Astrocyte of the spinal cord (primary cell): Measurements from ENCODE around the gene LDAH.

ENCODE experiments used
- DNase-seq: peaks from one replicate; pipeline ENCODE4 v3.0.0; 2011; ENCODE audit warnings: low read depth, low spot score
- H3K4me3 ChIP-seq: 2 replicates; pipeline ENCODE4 v1.5.1; 2011; ENCODE audit warnings: low read depth, mild to moderate bottlenecking, low read length, moderate library complexity
- in situ Hi-C: cut with HindIII; loops from 2 replicates; pipeline ENCODE4 v1.10.0; 2017; ENCODE audit warnings: low sequenced_read_pairs
- TF ChIP-seq, protein P1 (sequence below): IDR thresholded peaks from 2 replicates; pipeline ENCODE4 v1.5.1; 2012; ENCODE audit warnings: low read depth, mild to moderate bottlenecking, low read length, inconsistent platforms

Gene LDAH

DNA sequence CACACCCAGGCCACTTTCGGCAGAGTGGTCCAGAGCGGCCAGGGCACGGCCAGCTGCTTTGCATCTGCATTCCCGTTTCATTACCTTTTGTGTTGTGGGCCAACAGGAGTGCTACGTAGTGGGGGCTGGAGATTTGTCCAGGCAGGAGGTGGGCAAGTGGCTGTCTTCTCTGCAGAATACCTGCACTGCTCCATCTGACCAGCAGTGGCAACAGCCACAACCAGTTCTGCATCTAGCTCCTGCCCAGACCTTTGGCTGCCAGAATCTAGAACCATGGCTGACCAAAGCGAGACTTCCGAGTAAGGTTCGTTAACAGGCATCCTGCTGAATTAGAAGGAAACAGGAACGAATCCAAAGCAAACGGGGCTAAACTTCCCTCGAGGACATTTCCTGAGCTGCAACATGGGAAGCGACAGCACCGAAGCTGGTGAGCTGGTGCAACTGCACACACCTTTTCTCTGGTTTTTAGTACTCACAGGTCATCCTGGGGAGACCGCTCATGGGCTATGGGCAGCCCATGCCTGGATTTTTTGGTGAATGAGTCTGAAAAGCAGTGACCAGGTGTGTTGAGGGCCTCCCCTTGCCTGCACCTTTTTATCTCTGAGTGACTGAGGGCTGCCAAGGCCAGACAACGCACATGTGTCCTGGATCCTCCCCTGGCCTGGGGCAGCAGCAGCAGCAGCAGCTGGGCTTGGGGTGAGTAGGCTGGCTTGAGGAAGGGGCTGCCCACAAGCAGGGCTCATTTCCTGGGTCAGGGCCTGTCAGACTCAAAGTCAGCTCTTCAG is 145.4 kb downstream of the LDAH start:
- no peak for DNase-seq
- TF ChIP-seq, protein P1, sequence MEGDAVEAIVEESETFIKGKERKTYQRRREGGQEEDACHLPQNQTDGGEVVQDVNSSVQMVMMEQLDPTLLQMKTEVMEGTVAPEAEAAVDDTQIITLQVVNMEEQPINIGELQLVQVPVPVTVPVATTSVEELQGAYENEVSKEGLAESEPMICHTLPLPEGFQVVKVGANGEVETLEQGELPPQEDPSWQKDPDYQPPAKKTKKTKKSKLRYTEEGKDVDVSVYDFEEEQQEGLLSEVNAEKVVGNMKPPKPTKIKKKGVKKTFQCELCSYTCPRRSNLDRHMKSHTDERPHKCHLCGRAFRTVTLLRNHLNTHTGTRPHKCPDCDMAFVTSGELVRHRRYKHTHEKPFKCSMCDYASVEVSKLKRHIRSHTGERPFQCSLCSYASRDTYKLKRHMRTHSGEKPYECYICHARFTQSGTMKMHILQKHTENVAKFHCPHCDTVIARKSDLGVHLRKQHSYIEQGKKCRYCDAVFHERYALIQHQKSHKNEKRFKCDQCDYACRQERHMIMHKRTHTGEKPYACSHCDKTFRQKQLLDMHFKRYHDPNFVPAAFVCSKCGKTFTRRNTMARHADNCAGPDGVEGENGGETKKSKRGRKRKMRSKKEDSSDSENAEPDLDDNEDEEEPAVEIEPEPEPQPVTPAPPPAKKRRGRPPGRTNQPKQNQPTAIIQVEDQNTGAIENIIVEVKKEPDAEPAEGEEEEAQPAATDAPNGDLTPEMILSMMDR, result peak; percentile 5
- H3K4me3 ChIP-seq, result no peak overlapping the region
- in situ Hi-C loops, result no loop called here

DNA sequence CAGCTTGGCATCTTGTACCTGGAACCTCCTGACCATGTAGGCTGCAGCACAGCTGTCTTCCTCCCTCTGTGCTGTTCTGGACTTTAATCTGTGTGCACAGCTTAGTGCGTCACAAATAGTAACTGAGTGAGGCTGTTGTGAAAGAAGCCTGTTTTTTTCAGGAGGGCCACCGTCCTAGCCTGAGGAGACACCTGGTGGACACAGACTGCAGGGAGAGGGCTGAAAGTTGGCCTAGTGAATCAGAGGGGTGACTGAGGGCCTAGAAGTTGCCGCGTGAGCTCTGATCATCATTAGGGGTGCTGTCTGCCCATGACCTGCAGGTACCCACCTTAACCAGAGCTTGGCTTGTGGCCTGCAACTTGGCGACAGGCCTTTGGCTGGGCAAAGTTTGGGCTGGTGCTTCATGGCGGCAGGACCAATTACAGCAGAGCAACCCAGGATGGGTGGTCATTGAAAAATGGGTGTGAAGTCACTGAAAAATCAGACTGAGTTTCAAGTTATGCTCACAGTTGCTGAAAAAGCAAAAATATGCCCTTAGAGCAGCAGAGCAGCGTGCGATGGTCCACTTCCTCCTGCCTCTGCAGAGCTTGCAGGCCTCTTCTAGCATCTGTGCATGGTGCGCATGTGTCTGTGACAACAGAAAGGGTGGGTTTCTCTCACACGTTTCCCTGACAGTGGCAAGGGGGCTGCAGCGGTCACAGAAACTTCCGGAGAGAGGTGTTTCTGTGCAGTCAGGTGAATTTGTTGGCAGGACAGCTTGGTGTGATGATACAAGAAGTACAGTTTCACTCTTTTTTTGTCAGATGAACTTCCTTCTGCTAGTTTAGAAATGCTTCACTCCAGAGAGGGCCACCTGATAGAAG is 146.3 kb downstream of the LDAH start:
- in situ Hi-C loops, result no loop called here

DNA sequence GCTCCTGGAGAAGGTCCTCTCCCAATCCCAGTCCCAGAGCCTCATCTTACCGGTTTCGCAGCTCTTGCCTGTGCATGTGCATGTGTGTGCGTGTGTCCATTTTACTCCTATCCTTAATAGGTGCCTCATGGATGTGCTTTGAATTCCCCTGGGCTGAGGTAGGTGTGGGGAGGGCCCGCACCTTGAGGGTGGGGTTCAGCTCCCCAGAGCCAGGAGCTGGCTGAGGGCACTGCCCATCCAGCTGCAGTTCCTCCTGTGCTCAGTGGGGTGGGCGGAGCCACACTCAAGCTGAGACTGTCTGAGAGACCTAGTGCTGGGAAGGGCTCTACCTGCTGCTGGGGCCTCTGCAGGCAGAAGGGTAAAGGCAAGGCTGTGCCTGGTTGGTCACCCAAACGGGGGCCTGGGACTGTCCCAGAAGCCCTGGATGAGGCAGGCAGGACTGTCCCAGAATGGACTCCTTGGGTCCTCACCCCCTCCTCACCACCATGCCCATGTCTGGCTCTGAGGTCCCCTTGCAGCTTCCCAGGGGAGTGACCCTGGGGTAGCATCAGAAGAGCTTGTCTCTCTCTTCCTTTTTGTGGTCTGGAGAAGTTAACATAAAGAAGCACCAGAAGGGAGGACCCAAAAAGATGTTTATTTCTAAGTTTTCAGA is 147.1 kb downstream of the LDAH start:
- TF ChIP-seq, protein P1, result no peak
- DNase-seq, result no peak
- in situ Hi-C loops, result no loop called here
- no peak overlapping the region for H3K4me3 ChIP-seq

More for the DNA sequence above, 146.3 kb downstream of the LDAH start:
- TF ChIP-seq, protein P1, result no peak
- no peak overlapping the region for H3K4me3 ChIP-seq
- no peak for DNase-seq

DNA sequence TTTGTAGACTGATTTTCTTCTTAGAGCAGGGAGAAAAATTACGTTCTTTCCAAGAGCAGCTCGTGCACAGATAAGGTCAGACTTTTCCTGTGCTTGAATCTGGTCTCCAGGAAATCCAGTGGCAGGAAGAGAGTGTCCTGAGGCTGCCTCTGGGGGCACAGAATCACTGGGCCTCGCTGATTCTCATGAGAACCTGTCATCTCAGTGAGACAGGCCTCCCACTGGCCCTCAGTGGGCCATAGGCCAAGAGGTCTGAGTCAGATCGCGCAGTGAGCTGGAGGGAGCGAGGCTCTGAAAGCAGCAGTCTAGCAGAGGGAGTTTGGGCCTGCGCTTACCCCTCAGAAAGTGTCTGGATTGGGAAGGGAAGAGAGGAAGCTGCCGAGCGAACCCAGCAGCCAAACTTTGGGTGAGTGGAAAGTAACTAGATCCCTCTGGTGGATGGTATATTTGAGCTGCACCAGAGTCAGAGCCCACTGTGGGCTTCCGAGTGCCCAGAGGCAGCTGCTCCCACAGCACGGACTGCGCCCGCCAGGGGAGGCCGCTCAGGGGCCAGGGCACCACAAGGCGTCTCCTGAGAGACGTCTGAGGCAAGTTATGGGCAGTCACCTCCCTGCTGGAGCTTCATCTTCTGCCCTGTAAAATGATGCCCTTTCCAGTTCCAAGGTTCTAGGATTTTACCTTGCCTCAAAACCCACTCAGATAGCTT is 147.8 kb downstream of the LDAH start:
- TF ChIP-seq, protein P1, result no peak
- peak; percentile 77 for DNase-seq
- in situ Hi-C loops, result no loop called here
- no peak overlapping the region for H3K4me3 ChIP-seq

DNA sequence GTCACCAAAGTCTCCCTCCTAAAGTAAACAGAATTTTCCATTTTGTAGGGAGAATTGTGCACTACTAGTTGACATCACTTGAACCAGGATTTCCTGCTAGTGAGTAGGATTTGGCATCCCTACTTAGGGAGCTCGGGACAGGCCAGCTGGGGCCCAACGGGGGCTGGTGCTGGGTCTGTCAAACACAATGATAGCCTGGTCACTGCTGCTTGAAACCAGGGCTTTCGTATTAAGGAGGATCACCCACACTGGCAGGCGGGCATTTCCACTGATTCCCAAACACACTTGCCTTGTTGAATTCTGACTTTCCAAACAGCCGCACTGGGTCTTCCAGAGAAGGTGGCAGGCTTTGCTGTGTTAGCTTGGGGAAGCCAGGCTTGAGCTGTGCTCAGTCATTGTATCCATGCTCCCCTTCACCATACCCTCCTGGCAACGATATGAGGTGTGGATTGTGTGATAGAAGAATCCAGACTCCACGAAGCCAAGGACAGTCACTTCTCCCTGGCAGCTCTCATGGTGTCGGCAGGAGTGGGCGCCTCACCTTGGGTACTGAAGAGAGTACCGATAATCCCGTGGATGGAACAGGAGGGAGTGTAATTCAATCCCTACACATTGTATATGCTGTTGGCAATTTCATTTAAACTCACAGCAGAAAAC is 148.5 kb downstream of the LDAH start:
- DNase-seq, result no peak
- no peak overlapping the region for H3K4me3 ChIP-seq
- in situ Hi-C loops, result no loop called here
- TF ChIP-seq, protein P1, result no peak
